GM12878 (cell line): Measurements from ENCODE around the gene HSD17B10. TPM values are rescaled to one million over a fixed set of nuclear protein-coding genes. Genes with fewer than 3 reads are reported as not detected.

Experiments used
- BACH1 ChIP-seq: fragments of 450-650 bp; IDR thresholded peaks from 2 replicates; pipeline ENCODE4 v1.6.1; 2017; ENCODE audit warnings: mild to moderate bottlenecking, borderline replicate concordance
- BHLHE40 ChIP-seq, 2 experiments: fragments of 450-650 bp in 1 of 2; IDR thresholded peaks; 2 replicates each; pipeline ENCODE4 v1.6.1; 2011 to 2017; ENCODE audit warnings: low read depth in 2 of 2, borderline replicate concordance in 1 of 2, improper control_type of control experiment in 1 of 2, low read length in 1 of 2, mild to moderate bottlenecking in 1 of 2
- CHD2 ChIP-seq: IDR thresholded peaks from 2 replicates; pipeline ENCODE4 v1.6.1; 2011; ENCODE audit warnings: low read depth, low read length, improper control_type of control experiment, borderline replicate concordance
- ESRRA ChIP-seq: IDR thresholded peaks from 2 replicates; pipeline ENCODE4 v1.6.1; 2012; ENCODE audit warnings: mild to moderate bottlenecking, low read length, improper control_type of control experiment
- IKZF1 ChIP-seq: fragments of 450-650 bp; conservative IDR thresholded peaks from 2 replicates; pipeline ENCODE4 v1.6.1; 2017; ENCODE audit warnings: antibody characterized with exemption, mild to moderate bottlenecking
- JUNB ChIP-seq: IDR thresholded peaks from 2 replicates; pipeline ENCODE4 v1.6.1; 2016; ENCODE audit warnings: antibody characterized with exemption, mild to moderate bottlenecking
- NRF1 ChIP-seq: conservative IDR thresholded peaks from 2 replicates; pipeline ENCODE4 v1.6.1; 2011; ENCODE audit warnings: mild to moderate bottlenecking, low read depth, low read length, improper control_type of control experiment
- POLR2AphosphoS2 ChIP-seq: IDR thresholded peaks from 2 replicates; pipeline ENCODE4 v1.6.1; 2011; ENCODE audit warnings: low read depth, mild to moderate bottlenecking, low read length, improper control_type of control experiment, moderate library complexity
- POLR2AphosphoS5 ChIP-seq: IDR thresholded peaks from 2 replicates; pipeline ENCODE4 v1.6.1; 2011; ENCODE audit warnings: mild to moderate bottlenecking, low read length, inconsistent platforms
- RAD51 ChIP-seq: fragments of 450-650 bp; IDR thresholded peaks from 2 replicates; pipeline ENCODE4 v1.6.1; 2016; ENCODE audit warnings: moderate library complexity, mild to moderate bottlenecking, inconsistent platforms
- RCOR1 ChIP-seq: conservative IDR thresholded peaks from 2 replicates; pipeline ENCODE4 v1.6.1; 2012; ENCODE audit warnings: low read depth, low read length, improper control_type of control experiment
- ZNF622 ChIP-seq: fragments of 450-650 bp; IDR thresholded peaks from 2 replicates; pipeline ENCODE4 v1.6.1; 2017; ENCODE audit warnings: mild to moderate bottlenecking, inconsistent platforms
- polyA plus RNA-seq, 11 experiments: library from polyadenylated mRNA; depleted of rRNA in 4 of 11; unstranded in 6 of 11; stranded (reverse) in 5 of 11; fragments of >200 nt; fragmentation: Nextera tagmentation in 4 of 11; fragmentation: Illumina TruSeq in 1 of 11; extraction: Ambion mirVana in 4 of 11; extraction: Trizol in 1 of 11; gene quantifications; 1 replicate in 1 of 11; 2 replicates in 10 of 11; pipeline versions ENCODE4 v1.2.1 to v1.2.3, GENCODE V29; 2011 to 2016; ENCODE audit warnings: inconsistent platforms in 2 of 11, missing spikeins in 2 of 11, low read depth in 1 of 11
- total RNA-seq, 4 experiments: library from RNA; depleted of rRNA in 3 of 4; stranded (reverse); fragments of >200 nt in 3 of 4; fragmentation: Illumina TruSeq in 1 of 4; extraction: Trizol in 1 of 4; gene quantifications; 2 replicates each; pipeline versions ENCODE4 v1.2.1 to v1.2.3, GENCODE V29; 2013 to 2021
- TF ChIP-seq, protein P1 (sequence below): fragments of 450-650 bp; IDR thresholded peaks from 2 replicates; pipeline ENCODE4 v1.6.1; 2016; ENCODE audit warnings: mild to moderate bottlenecking
- TF ChIP-seq, protein P2 (sequence below): IDR thresholded peaks from 2 replicates; pipeline ENCODE4 v1.6.1; 2011; ENCODE audit warnings: mild to moderate bottlenecking, low read depth, low read length, moderate library complexity; ENCODE audit not compliant: insufficient replicate concordance
- TF ChIP-seq, protein P3 (sequence below): fragments of 450-650 bp; formaldehyde crosslinking; IDR thresholded peaks from 2 replicates; pipeline ENCODE4 v1.4.0; 2020; ENCODE audit warnings: mild to moderate bottlenecking, moderate library complexity
- TF ChIP-seq, protein P4 (sequence below): fragments of 450-650 bp; IDR thresholded peaks from 2 replicates; pipeline ENCODE4 v1.6.1; 2017; ENCODE audit warnings: mild to moderate bottlenecking, moderate library complexity

The HSD17B10 gene
- total and polyA plus RNA-seq, 10 of the 15 experiments (the other 5 are each of a cell fraction or from before 2014, with no cell fraction given), result 43.7 to 313 (median 187) TPM

DNA sequence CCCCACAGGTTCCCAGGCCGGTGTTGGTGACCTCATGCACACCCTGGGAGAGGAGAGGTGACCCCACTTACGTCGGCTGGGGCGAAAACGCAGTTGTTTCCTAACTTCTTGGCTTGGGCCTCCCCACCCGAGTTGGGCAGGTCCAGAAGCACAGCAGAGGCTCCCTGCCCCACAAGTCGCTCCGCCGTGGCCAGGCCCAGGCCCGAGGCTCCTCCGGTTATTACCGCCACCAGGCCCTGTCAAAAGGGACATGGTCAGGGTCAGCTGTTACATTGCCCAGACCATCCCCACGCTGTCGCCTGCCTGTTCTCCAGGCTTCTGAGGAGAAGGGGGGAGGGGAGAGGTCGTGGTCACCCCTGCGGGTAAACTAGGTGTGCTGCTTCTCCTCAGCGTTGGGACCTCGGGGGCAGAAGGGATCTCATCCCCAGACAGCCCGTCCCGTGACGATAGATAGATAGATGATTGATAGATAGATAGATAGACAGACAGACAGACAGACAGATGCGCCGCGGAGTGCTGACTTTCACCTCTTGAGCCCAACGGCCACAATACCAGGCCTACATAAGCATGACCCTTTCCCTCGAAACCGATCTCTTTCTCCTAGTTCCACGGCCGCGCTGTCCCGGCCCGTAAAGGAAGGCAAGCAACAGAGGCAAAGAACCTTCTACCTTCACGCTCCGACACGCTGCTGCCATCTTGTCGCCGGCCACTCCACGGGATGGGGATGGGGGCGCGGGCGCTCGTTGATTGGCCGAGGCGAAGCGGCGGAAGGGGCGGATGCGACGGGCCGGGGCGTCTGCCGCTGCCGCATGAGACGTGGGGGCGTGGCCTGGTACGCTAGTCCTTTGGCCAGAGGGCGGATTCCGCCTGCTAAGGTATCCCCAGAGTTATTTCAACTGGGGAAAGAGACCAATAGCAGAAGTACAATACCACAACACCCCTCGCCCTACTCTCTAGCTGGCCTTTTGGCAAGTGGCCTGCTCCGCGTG, at the start of gene HSD17B10 (continued):
- TF ChIP-seq NRF1, result no peak
- TF ChIP-seq ZNF622, result no peak
- TF ChIP-seq, protein P1, sequence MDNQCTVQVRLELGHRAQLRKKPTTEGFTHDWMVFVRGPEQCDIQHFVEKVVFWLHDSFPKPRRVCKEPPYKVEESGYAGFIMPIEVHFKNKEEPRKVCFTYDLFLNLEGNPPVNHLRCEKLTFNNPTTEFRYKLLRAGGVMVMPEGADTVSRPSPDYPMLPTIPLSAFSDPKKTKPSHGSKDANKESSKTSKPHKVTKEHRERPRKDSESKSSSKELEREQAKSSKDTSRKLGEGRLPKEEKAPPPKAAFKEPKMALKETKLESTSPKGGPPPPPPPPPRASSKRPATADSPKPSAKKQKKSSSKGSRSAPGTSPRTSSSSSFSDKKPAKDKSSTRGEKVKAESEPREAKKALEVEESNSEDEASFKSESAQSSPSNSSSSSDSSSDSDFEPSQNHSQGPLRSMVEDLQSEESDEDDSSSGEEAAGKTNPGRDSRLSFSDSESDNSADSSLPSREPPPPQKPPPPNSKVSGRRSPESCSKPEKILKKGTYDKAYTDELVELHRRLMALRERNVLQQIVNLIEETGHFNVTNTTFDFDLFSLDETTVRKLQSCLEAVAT, result peak; percentile 59
- TF ChIP-seq BACH1, result peak; percentile 38; the same call in 1 of the 2 replicates
- no peak; the same call in 1 of the 2 replicates for TF ChIP-seq IKZF1
- peak; percentile 55; the same call in 1 of the 2 replicates for TF ChIP-seq CHD2
- TF ChIP-seq JUNB, result no peak
- TF ChIP-seq POLR2AphosphoS2, result peak; percentile 50; the same call in 1 of the 2 replicates
- TF ChIP-seq POLR2AphosphoS5, result peak; percentile 89
- TF ChIP-seq BHLHE40 (IDR thresholded peaks at IDR 0.05; ENCODE audit: borderline replicate concordance in 1 of 2, low read depth in 2 of 2, low read length in 1 of 2), result peak in 1 of 2 experiments; percentile 54; a peak in 2 of 4 replicates
- TF ChIP-seq, protein P2, sequence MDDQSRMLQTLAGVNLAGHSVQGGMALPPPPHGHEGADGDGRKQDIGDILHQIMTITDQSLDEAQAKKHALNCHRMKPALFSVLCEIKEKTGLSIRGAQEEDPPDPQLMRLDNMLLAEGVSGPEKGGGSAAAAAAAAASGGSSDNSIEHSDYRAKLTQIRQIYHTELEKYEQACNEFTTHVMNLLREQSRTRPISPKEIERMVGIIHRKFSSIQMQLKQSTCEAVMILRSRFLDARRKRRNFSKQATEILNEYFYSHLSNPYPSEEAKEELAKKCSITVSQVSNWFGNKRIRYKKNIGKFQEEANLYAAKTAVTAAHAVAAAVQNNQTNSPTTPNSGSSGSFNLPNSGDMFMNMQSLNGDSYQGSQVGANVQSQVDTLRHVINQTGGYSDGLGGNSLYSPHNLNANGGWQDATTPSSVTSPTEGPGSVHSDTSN, result no peak
- TF ChIP-seq RAD51, result no peak
- TF ChIP-seq ESRRA, result no peak
- TF ChIP-seq, protein P3, sequence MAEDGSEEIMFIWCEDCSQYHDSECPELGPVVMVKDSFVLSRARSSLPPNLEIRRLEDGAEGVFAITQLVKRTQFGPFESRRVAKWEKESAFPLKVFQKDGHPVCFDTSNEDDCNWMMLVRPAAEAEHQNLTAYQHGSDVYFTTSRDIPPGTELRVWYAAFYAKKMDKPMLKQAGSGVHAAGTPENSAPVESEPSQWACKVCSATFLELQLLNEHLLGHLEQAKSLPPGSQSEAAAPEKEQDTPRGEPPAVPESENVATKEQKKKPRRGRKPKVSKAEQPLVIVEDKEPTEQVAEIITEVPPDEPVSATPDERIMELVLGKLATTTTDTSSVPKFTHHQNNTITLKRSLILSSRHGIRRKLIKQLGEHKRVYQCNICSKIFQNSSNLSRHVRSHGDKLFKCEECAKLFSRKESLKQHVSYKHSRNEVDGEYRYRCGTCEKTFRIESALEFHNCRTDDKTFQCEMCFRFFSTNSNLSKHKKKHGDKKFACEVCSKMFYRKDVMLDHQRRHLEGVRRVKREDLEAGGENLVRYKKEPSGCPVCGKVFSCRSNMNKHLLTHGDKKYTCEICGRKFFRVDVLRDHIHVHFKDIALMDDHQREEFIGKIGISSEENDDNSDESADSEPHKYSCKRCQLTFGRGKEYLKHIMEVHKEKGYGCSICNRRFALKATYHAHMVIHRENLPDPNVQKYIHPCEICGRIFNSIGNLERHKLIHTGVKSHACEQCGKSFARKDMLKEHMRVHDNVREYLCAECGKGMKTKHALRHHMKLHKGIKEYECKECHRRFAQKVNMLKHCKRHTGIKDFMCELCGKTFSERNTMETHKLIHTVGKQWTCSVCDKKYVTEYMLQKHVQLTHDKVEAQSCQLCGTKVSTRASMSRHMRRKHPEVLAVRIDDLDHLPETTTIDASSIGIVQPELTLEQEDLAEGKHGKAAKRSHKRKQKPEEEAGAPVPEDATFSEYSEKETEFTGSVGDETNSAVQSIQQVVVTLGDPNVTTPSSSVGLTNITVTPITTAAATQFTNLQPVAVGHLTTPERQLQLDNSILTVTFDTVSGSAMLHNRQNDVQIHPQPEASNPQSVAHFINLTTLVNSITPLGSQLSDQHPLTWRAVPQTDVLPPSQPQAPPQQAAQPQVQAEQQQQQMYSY (CRISPR knock-in tag), result no peak
- 0 out of 2 replicates have a peak, but pooled peaks have one; percentile 31 for TF ChIP-seq RCOR1
- TF ChIP-seq, protein P4, sequence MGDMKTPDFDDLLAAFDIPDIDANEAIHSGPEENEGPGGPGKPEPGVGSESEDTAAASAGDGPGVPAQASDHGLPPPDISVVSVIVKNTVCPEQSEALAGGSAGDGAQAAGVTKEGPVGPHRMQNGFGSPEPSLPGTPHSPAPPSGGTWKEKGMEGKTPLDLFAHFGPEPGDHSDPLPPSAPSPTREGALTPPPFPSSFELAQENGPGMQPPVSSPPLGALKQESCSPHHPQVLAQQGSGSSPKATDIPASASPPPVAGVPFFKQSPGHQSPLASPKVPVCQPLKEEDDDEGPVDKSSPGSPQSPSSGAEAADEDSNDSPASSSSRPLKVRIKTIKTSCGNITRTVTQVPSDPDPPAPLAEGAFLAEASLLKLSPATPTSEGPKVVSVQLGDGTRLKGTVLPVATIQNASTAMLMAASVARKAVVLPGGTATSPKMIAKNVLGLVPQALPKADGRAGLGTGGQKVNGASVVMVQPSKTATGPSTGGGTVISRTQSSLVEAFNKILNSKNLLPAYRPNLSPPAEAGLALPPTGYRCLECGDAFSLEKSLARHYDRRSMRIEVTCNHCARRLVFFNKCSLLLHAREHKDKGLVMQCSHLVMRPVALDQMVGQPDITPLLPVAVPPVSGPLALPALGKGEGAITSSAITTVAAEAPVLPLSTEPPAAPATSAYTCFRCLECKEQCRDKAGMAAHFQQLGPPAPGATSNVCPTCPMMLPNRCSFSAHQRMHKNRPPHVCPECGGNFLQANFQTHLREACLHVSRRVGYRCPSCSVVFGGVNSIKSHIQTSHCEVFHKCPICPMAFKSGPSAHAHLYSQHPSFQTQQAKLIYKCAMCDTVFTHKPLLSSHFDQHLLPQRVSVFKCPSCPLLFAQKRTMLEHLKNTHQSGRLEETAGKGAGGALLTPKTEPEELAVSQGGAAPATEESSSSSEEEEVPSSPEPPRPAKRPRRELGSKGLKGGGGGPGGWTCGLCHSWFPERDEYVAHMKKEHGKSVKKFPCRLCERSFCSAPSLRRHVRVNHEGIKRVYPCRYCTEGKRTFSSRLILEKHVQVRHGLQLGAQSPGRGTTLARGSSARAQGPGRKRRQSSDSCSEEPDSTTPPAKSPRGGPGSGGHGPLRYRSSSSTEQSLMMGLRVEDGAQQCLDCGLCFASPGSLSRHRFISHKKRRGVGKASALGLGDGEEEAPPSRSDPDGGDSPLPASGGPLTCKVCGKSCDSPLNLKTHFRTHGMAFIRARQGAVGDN, result no peak
